GM12891 (cell line): ENCODE measurements around the gene MLST8.

Experiments used
- POLR2A ChIP-seq: IDR thresholded peaks from 2 replicates; pipeline ENCODE4 v1.6.1; 2011; ENCODE audit warnings: low read depth, low read length, control low read depth
- POLR2AphosphoS5 ChIP-seq: IDR thresholded peaks from 2 replicates; pipeline ENCODE4 v1.6.1; 2011; ENCODE audit warnings: low read depth, low read length, control low read depth
- SPI1 ChIP-seq: IDR thresholded peaks from 2 replicates; pipeline ENCODE4 v1.6.1; 2011; ENCODE audit warnings: low read depth, low read length, control low read depth
- TAF1 ChIP-seq: IDR thresholded peaks from 2 replicates; pipeline ENCODE4 v1.6.1; 2011; ENCODE audit warnings: low read depth, low read length, control low read depth

DNA sequence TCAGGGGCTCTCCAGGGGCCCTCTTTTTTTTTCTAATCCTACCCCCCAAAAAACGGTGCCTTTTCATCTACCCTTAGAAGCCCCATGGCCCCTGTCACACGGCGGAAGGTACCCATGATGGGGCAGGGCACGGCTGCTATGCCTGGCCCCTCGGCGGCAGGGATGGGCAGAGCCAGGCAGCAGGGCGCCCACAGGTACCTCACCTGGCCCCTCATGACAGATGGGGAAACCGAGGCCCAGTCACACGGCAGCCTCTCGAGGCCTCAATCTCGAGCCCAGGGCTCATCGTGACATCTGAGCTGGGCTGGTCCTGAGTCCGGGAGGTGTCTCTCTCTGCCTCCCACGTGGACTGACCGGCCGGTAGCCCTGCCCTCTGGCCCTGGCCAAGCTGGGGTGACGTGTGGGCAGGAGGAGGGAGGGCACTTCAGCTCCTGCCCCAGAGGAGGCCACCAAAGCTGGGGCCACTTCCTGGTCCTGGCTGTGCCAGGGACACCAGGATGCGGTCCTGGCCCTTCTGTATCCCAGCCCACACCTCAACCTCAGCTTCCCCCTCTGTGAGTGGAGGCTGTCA lies 38.1 kb upstream of the MLST8 start:
- TF ChIP-seq POLR2AphosphoS5: no peak
- no peak for TF ChIP-seq SPI1
- TF ChIP-seq POLR2A: no peak
- TF ChIP-seq TAF1: no peak
